C4-2B (cell line): Measurements from ENCODE around the gene LDAF1.
"Not testable (repeated sequence)": the region's sequence is repeated elsewhere in the genome, so short reads cannot be mapped to it uniquely, and the experiment has no call there.

ENCODE experiments used
- H3K27ac ChIP-seq: fragments of 450-650 bp; 2 replicates; pipeline ENCODE4 v1.5.1; 2017
- CTCF ChIP-seq: fragments of 450-650 bp; conservative IDR thresholded peaks from 2 replicates; pipeline ENCODE4 v1.5.1; 2017; ENCODE audit warnings: mild to moderate bottlenecking
- ZFX ChIP-seq: fragments of 450-650 bp; IDR thresholded peaks from 2 replicates; pipeline ENCODE4 v1.6.1; 2017

LDAF1 gene

GRCh38 chr16:21190013-21190412, 31.5 kb downstream of the LDAF1 start:
- no peak overlapping the region for H3K27ac ChIP-seq
- no peak for TF ChIP-seq ZFX
- no peak for TF ChIP-seq CTCF

GRCh38 chr16:21190599-21190998, 32.1 kb downstream of the LDAF1 start:
- TF ChIP-seq CTCF (no peak), ZFX (no peak)
- H3K27ac ChIP-seq: no peak overlapping the region

GRCh38 chr16:21192991-21193390, 34.5 kb downstream of the LDAF1 start:
- H3K27ac ChIP-seq: no peak overlapping the region
- TF ChIP-seq CTCF (no peak), ZFX (no peak)

- H3K27ac ChIP-seq: no peak overlapping the region
- no peak for TF ChIP-seq ZFX
- TF ChIP-seq CTCF: no peak
Measured at GRCh38 chr16:21194771-21195301, 36.4 kb downstream of the LDAF1 start.

- H3K27ac ChIP-seq: not testable (repeated sequence)
Measured at GRCh38 chr16:21195330-21195729, 36.9 kb downstream of the LDAF1 start.

- no peak overlapping the region for H3K27ac ChIP-seq
- TF ChIP-seq CTCF (no peak), ZFX (no peak)
Measured at GRCh38 chr16:21197112-21197511, 38.6 kb downstream of the LDAF1 start.

- H3K27ac ChIP-seq: no peak overlapping the region
- no peak for TF ChIP-seq ZFX
- TF ChIP-seq CTCF: no peak
Measured at GRCh38 chr16:21197621-21198020, 39.1 kb downstream of the LDAF1 start.

- TF ChIP-seq ZFX: no peak
- no peak for TF ChIP-seq CTCF
- no peak overlapping the region for H3K27ac ChIP-seq
Measured at GRCh38 chr16:21199607-21200218, 41.2 kb downstream of the LDAF1 start.
